ENCODE data around the gene ITGA3.

The ITGA3 gene

DNA sequence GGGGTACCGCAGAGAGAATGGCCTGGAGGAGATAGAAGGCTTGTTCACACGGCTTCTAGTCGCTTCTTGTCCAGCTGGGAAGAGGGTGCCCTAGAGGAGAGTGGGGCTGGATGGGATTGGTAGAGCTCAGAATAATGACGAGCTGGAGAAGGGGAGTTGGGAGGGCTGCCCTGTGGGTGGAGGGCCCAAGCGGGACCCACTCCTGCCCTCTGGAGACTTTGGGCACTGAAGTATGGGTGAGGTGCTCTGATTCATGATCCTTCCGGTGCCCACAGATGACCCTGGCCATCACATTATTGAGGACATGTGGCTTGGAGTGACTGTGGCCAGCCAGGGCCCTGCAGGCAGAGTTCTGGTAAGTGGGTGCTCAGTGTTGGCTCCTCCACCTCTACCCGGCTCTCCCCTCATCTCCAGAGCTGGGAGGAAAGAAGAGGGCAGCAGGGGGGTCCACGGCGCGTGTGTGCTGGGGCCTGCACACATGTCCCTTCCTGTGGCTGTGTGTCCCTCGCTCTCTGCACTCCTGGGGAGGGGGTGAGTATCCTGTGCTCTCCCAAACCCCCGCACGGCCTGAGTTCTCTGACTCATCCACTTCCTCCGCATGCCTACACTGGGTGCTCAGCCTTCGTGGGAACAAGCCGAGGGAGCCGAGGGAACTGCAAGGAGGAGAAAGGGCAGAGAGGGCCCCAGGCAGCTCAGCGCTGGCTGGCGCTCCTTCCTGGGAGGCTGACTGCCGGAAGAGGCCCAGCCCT, 8.5 kb downstream of the ITGA3 start:
- no peak for TF ChIP-seq ZFX (IDR thresholded peaks at IDR 0.05; ENCODE audit: borderline replicate concordance)
- TF ChIP-seq, protein P1, sequence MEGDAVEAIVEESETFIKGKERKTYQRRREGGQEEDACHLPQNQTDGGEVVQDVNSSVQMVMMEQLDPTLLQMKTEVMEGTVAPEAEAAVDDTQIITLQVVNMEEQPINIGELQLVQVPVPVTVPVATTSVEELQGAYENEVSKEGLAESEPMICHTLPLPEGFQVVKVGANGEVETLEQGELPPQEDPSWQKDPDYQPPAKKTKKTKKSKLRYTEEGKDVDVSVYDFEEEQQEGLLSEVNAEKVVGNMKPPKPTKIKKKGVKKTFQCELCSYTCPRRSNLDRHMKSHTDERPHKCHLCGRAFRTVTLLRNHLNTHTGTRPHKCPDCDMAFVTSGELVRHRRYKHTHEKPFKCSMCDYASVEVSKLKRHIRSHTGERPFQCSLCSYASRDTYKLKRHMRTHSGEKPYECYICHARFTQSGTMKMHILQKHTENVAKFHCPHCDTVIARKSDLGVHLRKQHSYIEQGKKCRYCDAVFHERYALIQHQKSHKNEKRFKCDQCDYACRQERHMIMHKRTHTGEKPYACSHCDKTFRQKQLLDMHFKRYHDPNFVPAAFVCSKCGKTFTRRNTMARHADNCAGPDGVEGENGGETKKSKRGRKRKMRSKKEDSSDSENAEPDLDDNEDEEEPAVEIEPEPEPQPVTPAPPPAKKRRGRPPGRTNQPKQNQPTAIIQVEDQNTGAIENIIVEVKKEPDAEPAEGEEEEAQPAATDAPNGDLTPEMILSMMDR (IDR thresholded peaks at IDR 0.05), result no peak
- H3K27ac ChIP-seq, result no peak overlapping the region

DNA sequence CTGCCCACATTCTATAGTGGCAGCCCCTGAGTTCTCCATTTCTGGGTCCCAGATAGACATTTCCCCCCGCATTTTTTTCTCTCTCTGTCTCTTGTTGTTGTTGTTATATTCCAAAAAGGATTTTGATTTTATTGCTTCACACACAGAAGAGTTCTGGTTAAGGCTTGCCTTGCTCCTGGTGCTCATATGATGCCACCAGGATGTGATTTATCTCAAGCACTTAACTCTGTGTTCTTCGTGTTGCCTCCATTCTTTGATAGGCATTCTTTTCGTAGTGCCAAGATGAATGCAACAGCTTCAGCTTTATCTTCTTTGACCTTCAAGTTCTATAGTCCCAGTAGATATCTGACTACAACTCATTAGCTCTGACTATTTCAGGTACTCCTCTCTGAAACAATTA, 9.1 kb downstream of the ITGA3 start:
- H3K27ac ChIP-seq, result no peak overlapping the region
- no peak for TF ChIP-seq ZFX (IDR thresholded peaks at IDR 0.05; ENCODE audit: borderline replicate concordance)
- TF ChIP-seq, protein P1 (IDR thresholded peaks at IDR 0.05), result no peak

DNA sequence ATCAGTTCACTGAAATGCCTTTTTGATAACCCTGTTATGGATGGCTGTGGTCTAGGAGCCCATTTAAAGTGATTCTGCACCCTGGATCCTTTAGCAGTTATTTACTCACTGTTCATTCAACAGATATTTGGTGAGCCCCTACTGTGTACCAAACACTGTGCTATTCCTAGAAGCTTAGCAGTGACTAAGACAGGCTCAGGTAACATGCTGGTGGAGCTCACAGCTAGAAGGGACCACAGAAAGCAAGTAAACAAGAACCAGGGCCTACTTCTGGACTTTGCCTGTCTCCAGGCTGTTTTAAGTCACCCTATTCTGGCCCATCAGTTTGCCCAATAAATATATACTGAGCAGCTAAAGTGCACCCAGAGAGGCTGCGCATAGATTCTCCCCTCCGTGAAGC, 11.1 kb downstream of the ITGA3 start:
- H3K27ac ChIP-seq, result no peak overlapping the region
- no peak for TF ChIP-seq ZFX (IDR thresholded peaks at IDR 0.05; ENCODE audit: borderline replicate concordance)
- TF ChIP-seq, protein P1 (IDR thresholded peaks at IDR 0.05), result no peak

DNA sequence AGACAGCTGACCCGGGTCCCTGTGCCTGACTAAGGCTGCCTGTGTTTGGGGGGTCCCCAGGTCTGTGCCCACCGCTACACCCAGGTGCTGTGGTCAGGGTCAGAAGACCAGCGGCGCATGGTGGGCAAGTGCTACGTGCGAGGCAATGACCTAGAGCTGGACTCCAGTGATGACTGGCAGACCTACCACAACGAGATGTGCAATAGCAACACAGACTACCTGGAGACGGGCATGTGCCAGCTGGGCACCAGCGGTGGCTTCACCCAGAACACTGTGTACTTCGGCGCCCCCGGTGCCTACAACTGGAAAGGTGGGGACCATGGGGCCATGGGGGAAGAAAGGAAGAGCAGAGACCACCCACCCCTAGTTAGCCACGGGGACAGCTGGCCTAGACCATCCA, 12.1 kb downstream of the ITGA3 start:
- no peak overlapping the region for H3K27ac ChIP-seq
- TF ChIP-seq, protein P1 (IDR thresholded peaks at IDR 0.05), result no peak
- TF ChIP-seq ZFX (IDR thresholded peaks at IDR 0.05; ENCODE audit: borderline replicate concordance), result no peak

DNA sequence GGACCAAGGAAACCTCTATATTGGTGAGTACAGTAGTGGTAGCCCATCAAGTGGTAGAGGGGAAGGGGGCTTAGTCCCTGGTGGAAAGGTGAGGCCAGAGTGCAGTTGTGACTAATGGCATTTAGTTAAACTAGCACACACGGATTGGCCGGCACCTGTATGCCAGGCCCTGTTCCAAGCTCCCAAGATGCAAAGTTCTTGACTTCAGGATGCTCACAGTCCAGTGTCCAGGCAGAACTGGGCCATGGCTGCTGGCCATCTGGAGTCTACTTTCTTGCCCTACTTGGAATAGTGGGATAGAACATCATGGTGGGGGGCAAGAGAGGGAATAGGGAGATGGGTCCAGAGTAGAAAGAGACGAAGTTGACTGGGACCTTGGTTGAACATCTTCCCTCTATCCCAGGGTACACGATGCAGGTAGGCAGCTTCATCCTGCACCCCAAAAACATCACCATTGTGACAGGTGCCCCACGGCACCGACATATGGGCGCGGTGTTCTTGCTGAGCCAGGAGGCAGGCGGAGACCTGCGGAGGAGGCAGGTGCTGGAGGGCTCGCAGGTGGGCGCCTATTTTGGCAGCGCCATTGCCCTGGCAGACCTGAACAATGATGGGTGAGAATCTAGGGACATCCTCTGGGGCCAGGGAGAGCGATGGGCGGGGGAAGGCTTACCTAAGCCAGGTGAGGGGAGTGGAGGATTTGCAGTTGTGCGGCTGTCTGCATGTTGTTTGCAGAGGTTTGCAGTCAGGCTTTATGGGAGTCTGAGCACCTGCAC, 15.2 kb downstream of the ITGA3 start:
- TF ChIP-seq ZFX (IDR thresholded peaks at IDR 0.05; ENCODE audit: borderline replicate concordance), result no peak
- TF ChIP-seq, protein P1 (IDR thresholded peaks at IDR 0.05), result no peak
- no peak overlapping the region for H3K27ac ChIP-seq

DNA sequence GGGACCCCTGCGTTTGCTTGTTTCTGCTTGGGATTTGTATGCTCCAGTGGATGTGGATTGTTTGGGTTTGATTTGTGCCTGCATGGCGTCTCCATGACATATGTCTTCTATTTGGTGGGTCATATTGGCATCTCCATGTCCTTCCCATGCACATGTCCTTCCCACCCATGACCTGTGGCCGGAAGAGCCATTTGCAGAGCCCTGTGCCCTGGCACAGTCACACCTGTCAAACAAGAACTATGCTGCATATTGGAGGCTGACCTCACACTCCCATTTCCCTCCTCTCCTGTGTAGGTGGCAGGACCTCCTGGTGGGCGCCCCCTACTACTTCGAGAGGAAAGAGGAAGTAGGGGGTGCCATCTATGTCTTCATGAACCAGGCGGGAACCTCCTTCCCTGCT, 15.8 kb downstream of the ITGA3 start:
- TF ChIP-seq, protein P1 (IDR thresholded peaks at IDR 0.05), result no peak
- no peak for TF ChIP-seq ZFX (IDR thresholded peaks at IDR 0.05; ENCODE audit: borderline replicate concordance)
- no peak overlapping the region for H3K27ac ChIP-seq

DNA sequence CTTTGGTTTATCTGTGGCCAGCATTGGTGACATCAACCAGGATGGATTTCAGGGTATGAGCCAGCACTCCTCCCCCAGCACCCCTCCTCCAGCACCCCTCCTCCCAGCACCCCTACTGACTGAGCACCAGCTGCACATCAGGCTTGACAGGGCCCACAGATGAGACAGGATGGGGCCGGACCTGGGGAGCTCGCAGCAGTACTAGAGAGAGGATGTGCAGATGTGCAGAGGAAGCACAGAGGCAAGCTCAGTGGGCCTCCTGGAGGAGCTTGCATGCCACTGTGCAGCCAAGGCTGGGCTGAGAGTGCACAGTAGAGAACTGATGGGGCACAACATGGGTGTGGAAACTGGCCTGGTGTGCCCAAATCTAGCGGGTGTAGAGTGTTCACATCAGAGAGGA, 16.2 kb downstream of the ITGA3 start:
- H3K27ac ChIP-seq, result no peak overlapping the region
- TF ChIP-seq, protein P1 (IDR thresholded peaks at IDR 0.05), result no peak
